ENCODE measurements around the gene CFAP210.

DNA sequence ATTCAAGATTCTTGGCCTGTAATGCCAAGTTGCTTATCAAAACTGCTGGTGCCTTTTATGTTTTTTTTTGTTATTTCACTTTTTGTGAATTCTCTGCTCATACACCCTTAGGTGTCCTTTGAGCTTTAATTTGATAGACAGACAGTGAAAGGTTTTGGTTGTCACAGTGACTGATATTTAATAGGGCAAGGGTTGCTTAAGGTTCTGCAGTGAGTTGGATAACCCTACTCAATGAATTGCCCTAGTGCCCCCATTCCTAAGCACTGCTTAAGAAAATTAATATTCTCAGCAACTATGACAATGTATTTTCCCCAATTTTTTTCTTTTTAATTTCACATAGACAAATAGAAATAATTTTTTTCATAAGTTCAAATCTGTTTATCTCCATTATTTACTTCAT is 94.6 kb downstream of the CFAP210 start:
- TF ChIP-seq, protein P1, sequence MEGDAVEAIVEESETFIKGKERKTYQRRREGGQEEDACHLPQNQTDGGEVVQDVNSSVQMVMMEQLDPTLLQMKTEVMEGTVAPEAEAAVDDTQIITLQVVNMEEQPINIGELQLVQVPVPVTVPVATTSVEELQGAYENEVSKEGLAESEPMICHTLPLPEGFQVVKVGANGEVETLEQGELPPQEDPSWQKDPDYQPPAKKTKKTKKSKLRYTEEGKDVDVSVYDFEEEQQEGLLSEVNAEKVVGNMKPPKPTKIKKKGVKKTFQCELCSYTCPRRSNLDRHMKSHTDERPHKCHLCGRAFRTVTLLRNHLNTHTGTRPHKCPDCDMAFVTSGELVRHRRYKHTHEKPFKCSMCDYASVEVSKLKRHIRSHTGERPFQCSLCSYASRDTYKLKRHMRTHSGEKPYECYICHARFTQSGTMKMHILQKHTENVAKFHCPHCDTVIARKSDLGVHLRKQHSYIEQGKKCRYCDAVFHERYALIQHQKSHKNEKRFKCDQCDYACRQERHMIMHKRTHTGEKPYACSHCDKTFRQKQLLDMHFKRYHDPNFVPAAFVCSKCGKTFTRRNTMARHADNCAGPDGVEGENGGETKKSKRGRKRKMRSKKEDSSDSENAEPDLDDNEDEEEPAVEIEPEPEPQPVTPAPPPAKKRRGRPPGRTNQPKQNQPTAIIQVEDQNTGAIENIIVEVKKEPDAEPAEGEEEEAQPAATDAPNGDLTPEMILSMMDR (IDR thresholded peaks at IDR 0.05) = no peak
- TF ChIP-seq POLR2A (IDR thresholded peaks at IDR 0.05) = no peak
